ENCODE results near the gene PRR5. TPM values are rescaled to one million over a fixed set of nuclear protein-coding genes. Genes with fewer than 3 reads are reported as not detected.

The PRR5 gene
- total RNA-seq, 2 donors from 2014 or later, result 12.5 to 20.4 TPM

DNA sequence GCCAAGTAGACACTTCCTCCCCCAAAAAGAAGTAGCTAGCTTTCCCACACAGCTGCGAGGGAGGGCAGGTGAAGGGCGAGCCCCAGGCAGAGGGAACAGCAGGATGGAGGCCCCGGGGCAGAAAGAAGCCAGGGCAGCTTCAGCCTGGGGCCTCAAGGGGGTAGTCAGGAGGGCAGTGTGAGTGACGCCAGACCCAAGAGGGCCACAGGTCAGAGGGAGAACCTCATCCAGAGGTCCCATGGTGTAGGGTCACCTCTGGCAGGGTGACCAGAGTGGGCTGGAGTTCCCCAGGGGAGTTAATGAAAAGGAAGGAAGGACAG is 9.2 kb downstream of the PRR5 start:
- ATAC-seq (no peak), DNase-seq (no peak)
- H3K27ac ChIP-seq, result no peak overlapping the region
- intact Hi-C loops (cut with DNase I), result no loop called here
- H3K36me3 ChIP-seq (replicated peaks in 1 of 2; ENCODE audit: insufficient read depth in 1 of 2, low read depth in 2 of 2), result no peaks in the 10 kb centered on the region
- 86% methylated on average over 4 of the region's 4 CpGs for WGBS, 2 donors
- no peaks in the 10 kb centered on the region for H3K9me3 ChIP-seq
- H3K4me1 ChIP-seq, result no peaks in the 10 kb centered on the region
- TF ChIP-seq POLR2A (IDR thresholded peaks at IDR 0.05), result no peak
- TF ChIP-seq, protein P1, sequence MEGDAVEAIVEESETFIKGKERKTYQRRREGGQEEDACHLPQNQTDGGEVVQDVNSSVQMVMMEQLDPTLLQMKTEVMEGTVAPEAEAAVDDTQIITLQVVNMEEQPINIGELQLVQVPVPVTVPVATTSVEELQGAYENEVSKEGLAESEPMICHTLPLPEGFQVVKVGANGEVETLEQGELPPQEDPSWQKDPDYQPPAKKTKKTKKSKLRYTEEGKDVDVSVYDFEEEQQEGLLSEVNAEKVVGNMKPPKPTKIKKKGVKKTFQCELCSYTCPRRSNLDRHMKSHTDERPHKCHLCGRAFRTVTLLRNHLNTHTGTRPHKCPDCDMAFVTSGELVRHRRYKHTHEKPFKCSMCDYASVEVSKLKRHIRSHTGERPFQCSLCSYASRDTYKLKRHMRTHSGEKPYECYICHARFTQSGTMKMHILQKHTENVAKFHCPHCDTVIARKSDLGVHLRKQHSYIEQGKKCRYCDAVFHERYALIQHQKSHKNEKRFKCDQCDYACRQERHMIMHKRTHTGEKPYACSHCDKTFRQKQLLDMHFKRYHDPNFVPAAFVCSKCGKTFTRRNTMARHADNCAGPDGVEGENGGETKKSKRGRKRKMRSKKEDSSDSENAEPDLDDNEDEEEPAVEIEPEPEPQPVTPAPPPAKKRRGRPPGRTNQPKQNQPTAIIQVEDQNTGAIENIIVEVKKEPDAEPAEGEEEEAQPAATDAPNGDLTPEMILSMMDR (IDR thresholded peaks at IDR 0.05), result no peak
- no peaks in the 10 kb centered on the region for H3K27me3 ChIP-seq
- H3K4me3 ChIP-seq, result no peak overlapping the region

DNA sequence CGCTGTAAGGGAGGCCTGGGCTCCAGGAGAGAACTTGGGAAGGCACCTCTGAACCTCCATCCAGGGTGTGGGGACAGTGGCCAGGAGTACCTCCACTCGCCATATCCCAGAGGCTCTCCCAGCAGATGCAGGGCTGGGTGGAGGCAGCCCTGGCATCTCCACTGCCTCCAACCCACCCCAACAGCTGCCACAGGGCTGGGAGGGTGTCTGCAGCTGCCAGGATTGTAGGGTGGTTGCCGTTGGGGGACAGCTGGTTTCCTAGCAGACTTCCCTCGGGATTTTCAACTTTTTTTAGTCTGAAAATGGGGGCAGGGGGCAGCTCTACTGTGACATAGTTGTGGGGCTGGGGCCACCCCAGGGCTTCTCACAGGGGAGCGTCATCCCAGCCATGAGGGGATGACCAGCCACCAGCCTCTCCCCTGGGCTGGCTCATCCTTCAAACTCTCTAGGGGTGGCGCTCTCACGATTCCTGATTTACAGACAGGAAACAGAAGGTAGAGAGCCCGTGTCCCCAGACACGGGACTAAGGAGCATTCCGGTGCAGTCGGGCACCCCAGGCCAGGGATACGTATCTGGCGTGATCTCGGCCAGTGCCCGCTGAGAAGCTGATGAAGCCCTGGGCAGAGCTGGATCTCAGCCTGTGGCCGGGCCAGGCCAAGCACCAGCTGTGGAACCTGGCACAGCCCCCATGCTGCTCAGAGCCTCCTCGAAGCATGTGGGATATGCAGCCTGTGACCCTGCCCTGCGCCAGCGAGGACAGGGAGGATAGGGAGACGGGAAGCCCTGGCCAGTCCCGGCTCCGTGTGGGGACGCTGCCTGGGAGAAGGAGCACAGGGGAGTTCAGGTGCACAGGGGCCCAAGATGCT is 9.9 kb downstream of the PRR5 start:
- intact Hi-C loops (cut with DNase I), result no loop called here
- ATAC-seq (no peak), DNase-seq (no peak)
- Histone ChIP-seq H3K4me1 (no peaks in the 10 kb centered on the region), H3K27me3 (no peaks in the 10 kb centered on the region), H3K36me3 (replicated peaks in 1 of 2; ENCODE audit: insufficient read depth in 1 of 2, low read depth in 2 of 2) (no peaks in the 10 kb centered on the region), H3K27ac (no peak overlapping the region), H3K4me3 (no peak overlapping the region), H3K9me3 (no peaks in the 10 kb centered on the region)
- TF ChIP-seq, protein P1 (IDR thresholded peaks at IDR 0.05), result no peak
- no peak for TF ChIP-seq POLR2A (IDR thresholded peaks at IDR 0.05)
- WGBS, 2 donors, result 77 to 88% methylated on average over 8 to 22 of the region's 23 CpGs

DNA sequence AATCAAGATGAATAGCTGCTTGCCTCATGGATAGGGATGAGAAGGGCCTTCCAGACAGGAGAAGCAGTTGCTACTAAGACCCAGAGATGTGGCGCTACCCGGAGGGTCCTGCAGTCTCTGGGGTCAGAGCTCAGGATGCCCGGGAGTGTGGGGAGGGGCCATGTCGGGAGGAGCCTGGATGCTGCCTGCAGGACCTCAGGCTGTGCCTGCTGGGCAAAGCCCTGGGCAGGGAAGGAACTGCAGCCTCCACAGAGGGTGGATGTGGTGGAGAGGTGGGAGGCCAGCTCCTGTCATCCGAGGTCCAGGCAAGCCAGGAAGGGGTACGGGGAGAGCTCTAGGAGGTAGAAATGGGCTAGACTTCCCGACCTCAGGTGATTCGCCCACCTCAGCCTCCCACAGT is 11.0 kb downstream of the PRR5 start:
- H3K27me3 ChIP-seq, result no peaks in the 10 kb centered on the region
- H3K9me3 ChIP-seq, result no peaks in the 10 kb centered on the region
- TF ChIP-seq, protein P1 (IDR thresholded peaks at IDR 0.05), result no peak
- TF ChIP-seq POLR2A (IDR thresholded peaks at IDR 0.05), result no peak
- intact Hi-C loops (cut with DNase I), result no loop called here
- H3K4me3 ChIP-seq, result no peak overlapping the region
- H3K36me3 ChIP-seq (replicated peaks in 1 of 2; ENCODE audit: insufficient read depth in 1 of 2, low read depth in 2 of 2), result no peaks in the 10 kb centered on the region
- H3K4me1 ChIP-seq, result no peaks in the 10 kb centered on the region
- 94% methylated on average over 4 to 8 of the region's 8 CpGs for WGBS, 2 donors
- no peak overlapping the region for H3K27ac ChIP-seq
- DNase-seq (no peak), ATAC-seq (no peak)

DNA sequence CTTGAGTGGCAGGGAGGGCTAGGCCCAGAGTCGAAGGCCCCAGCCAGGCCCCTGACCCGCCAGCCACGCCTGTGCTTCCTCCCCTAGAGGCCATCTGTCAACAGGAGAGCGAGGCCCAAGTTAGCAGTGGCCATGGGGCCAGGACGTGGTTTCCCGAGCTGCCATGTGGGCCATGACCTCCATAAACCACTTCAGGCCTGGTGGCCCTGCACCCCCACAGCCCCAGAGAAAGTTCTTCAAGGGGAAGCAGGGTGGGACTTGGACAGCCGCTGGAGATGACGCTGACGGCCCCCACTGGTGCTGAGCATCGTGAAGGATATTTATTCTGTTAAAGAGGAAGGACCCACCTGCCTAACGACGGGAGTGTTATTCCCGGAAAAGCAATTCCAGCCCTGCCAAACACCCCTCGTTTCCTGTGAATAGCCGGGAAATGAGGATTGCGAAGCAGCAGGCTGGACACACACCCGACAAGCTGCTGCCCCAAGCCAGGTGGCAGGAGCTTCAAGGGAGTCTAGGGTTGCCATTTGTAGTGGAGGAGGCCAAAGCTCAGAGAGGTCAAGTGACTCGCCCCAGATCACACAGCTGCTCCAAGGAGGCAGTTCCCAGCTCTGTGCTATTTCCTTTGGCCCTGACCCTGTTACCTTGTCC is 12.8 kb downstream of the PRR5 start:
- TF ChIP-seq, protein P1 (IDR thresholded peaks at IDR 0.05), result no peak
- TF ChIP-seq POLR2A (IDR thresholded peaks at IDR 0.05), result no peak

More for the DNA sequence above, 12.8 kb downstream of the PRR5 start:
- 71 to 100% methylated on average over 2 to 18 of the region's 18 CpGs for WGBS, 2 donors
- Histone ChIP-seq H3K36me3 (replicated peaks in 1 of 2; ENCODE audit: insufficient read depth in 1 of 2, low read depth in 2 of 2) (no peaks in the 10 kb centered on the region), H3K9me3 (no peaks in the 10 kb centered on the region), H3K27me3 (no peaks in the 10 kb centered on the region), H3K27ac (no peak overlapping the region), H3K4me1 (peaks cover 7% of the 10 kb centered on the region), H3K4me3 (no peak overlapping the region)
- intact Hi-C loops (cut with DNase I), result no loop called here
- DNase-seq, result no peak
- ATAC-seq, result no peak

Data from body of pancreas (tissue), 4 donors.